A549 (cell line): Measurements from ENCODE around the gene SUSD3. TPM values are rescaled to one million over a fixed set of nuclear protein-coding genes. Genes with fewer than 3 reads are reported as not detected.

ENCODE experiments used
- ATAC-seq, 2 experiments: fragments of 200-7000 bp in 1 of 2; fragments of >200 bp in 1 of 2; cut with Nextera tagmentation in 1 of 2; cut with Tn5 transposase in 1 of 2; 3 replicates each; pipeline versions ENCODE4 v1.8.0 to v1.9.1; 2018 to 2020; ENCODE audit warnings: mild to moderate bottlenecking in 1 of 2, moderate library complexity in 1 of 2
- CTCF ChIA-PET: fragments of 300-600 bp; sonication (Branson Sonifier 250); formaldehyde crosslinking; extraction: SDS; loops from one replicate; lab custom pipeline; 2021; ENCODE audit warnings: antibody characterized with exemption, inconsistent platforms; lab: Yijun Ruan, JAX
- POLR2A ChIA-PET: fragments of 350-600 bp; formaldehyde crosslinking; extraction: SDS; loops from one replicate; lab custom pipeline; 2021; ENCODE audit warnings: antibody characterized with exemption, inconsistent platforms; lab: Yijun Ruan, JAX
- DNase-seq, 2 experiments: peaks; one replicate each; pipeline versions ENCODE4 v3.0.0 to v3.0.0-alpha.2; 2011 to 2016; ENCODE audit warnings: low read depth in 1 of 2, low spot score in 1 of 2
- FAIRE-seq: peaks from 2 replicates; lab custom pipeline; 2011; peaks lifted over from hg19 to GRCh38; lab: Jason Lieb, UNC
- H3K27ac ChIP-seq, 2 experiments: fragments of >200 bp; sonication (Bioruptor Twin); formaldehyde crosslinking; 3 replicates each; pipeline ENCODE4 v1.5.1; 2016 to 2017
- H3K4me1 ChIP-seq: fragments of >200 bp; sonication (Bioruptor Twin); formaldehyde crosslinking; 3 replicates; pipeline ENCODE4 v1.6.1; 2016
- H3K4me2 ChIP-seq: fragments of >200 bp; sonication (Bioruptor Twin); formaldehyde crosslinking; 3 replicates; pipeline ENCODE4 v1.6.1; 2016
- H3K4me3 ChIP-seq: fragments of >200 bp; sonication (Bioruptor Twin); formaldehyde crosslinking; 3 replicates; pipeline ENCODE4 v1.5.1; 2016
- H3K9me3 ChIP-seq: fragments of >200 bp; sonication (Bioruptor Twin); formaldehyde crosslinking; 3 replicates; pipeline ENCODE4 v1.6.1; 2016
- CHD2 ChIP-seq: fragments of 150-350 bp; IDR thresholded peaks from 2 replicates; pipeline ENCODE4 v1.6.1; 2014; ENCODE audit warnings: low read length; ENCODE audit not compliant: partially characterized antibody
- CHD4 ChIP-seq: fragments of 200-600 bp; sonication (generic); IDR thresholded peaks from 2 replicates; pipeline ENCODE4 v1.6.1; 2016; ENCODE audit warnings: antibody characterized with exemption, mild to moderate bottlenecking, borderline replicate concordance
- EHMT2 ChIP-seq: fragments of 200-600 bp; sonication (generic); IDR thresholded peaks from 2 replicates; pipeline ENCODE4 v1.6.1; 2016; ENCODE audit warnings: antibody characterized with exemption, low read depth, mild to moderate bottlenecking, moderate library complexity
- FOXS1 ChIP-seq: fragments of 250-450 bp; sonication (Bioruptor Pico); IDR thresholded peaks from 2 replicates; pipeline ENCODE4 v1.5.0; 2020; ENCODE audit warnings: mild to moderate bottlenecking, moderate library complexity
- HEYL ChIP-seq: fragments of 250-450 bp; sonication (Bioruptor Pico); IDR thresholded peaks from 2 replicates; pipeline ENCODE4 v1.8.0; 2021; ENCODE audit warnings: mild to moderate bottlenecking, moderate library complexity
- HOXA7 ChIP-seq: fragments of 250-450 bp; sonication (Bioruptor Pico); IDR thresholded peaks from 2 replicates; pipeline ENCODE4 v1.5.0; 2020; ENCODE audit warnings: mild to moderate bottlenecking, moderate library complexity
- JUN ChIP-seq, 2 experiments: fragments of >200 bp; sonication (Bioruptor Twin); formaldehyde crosslinking; IDR thresholded peaks; 2 replicates in 1 of 2; 3 replicates in 1 of 2; pipeline ENCODE4 v1.6.1; 2016 to 2017
- KDM1A ChIP-seq: fragments of 200-600 bp; sonication (generic); IDR thresholded peaks from 2 replicates; pipeline ENCODE4 v1.6.1; 2016; ENCODE audit warnings: low read depth, mild to moderate bottlenecking
- MAZ ChIP-seq: fragments of 150-350 bp; IDR thresholded peaks from 2 replicates; pipeline ENCODE4 v1.6.1; 2014; ENCODE audit warnings: antibody characterized with exemption, low read depth, low read length, borderline replicate concordance
- NPAS2 ChIP-seq: fragments of 250-450 bp; sonication (Bioruptor Pico); IDR thresholded peaks from 2 replicates; pipeline ENCODE4 v1.8.0; 2022; ENCODE audit warnings: mild to moderate bottlenecking, moderate library complexity, borderline replicate concordance
- PHF8 ChIP-seq: fragments of 200-600 bp; sonication (generic); IDR thresholded peaks from 2 replicates; pipeline ENCODE4 v1.6.1; 2016; ENCODE audit warnings: low read depth, mild to moderate bottlenecking, antibody characterized with exemption, moderate library complexity, borderline replicate concordance
- POLR2A ChIP-seq: IDR thresholded peaks from 2 replicates; pipeline ENCODE4 v1.6.1; 2012; ENCODE audit warnings: mild to moderate bottlenecking, low read length
- POLR2AphosphoS2 ChIP-seq: conservative IDR thresholded peaks from 2 replicates; pipeline ENCODE4 v1.6.1; 2012; ENCODE audit warnings: low read length, improper control_type of control experiment, inconsistent platforms
- RARB ChIP-seq: fragments of 250-450 bp; sonication (Bioruptor Pico); IDR thresholded peaks from 2 replicates; pipeline ENCODE4 v1.8.0; 2021; ENCODE audit warnings: mild to moderate bottlenecking, moderate library complexity
- RFX5 ChIP-seq: fragments of 450-650 bp; IDR thresholded peaks from 2 replicates; pipeline ENCODE4 v1.7.1; 2014; ENCODE audit warnings: antibody characterized with exemption, mild to moderate bottlenecking, moderate library complexity
- SREBF2 ChIP-seq: fragments of 450-650 bp; IDR thresholded peaks from 2 replicates; pipeline ENCODE4 v1.6.1; 2014; ENCODE audit warnings: mild to moderate bottlenecking, moderate library complexity
- TFCP2L1 ChIP-seq: fragments of 250-450 bp; sonication (Bioruptor Pico); IDR thresholded peaks from 2 replicates; pipeline ENCODE4 v1.5.0; 2021; ENCODE audit warnings: mild to moderate bottlenecking
- WGBS: methylation state at CpG from one replicate; pipeline ENCODE4 v1.1.6; 2017; ENCODE audit errors: missing lambda C conversion rate; 5-methylcytosine and 5-hydroxymethylcytosine counted together
- polyA plus RNA-seq, 4 experiments: library from polyadenylated mRNA; depleted of rRNA in 3 of 4; stranded (reverse); fragments of >200 nt; fragmentation: RNase III in 1 of 4; extraction: RNeasy Plus Mini Kit Qiagen cat#74134 plus additional on column Dnase treatment in 1 of 4; gene quantifications; 2 replicates in 3 of 4; 3 replicates in 1 of 4; pipeline ENCODE4 v1.2.3, GENCODE V29; 2011 to 2017
- TF ChIP-seq, protein P1 (sequence below): fragments of 250-450 bp; sonication (Bioruptor Pico); IDR thresholded peaks from 2 replicates; pipeline ENCODE4 v1.5.0; 2020; ENCODE audit warnings: low read depth, mild to moderate bottlenecking, moderate library complexity
- TF ChIP-seq, protein P2 (sequence below): fragments of >200 bp; sonication (Bioruptor Twin); formaldehyde crosslinking; IDR thresholded peaks from 3 replicates; pipeline ENCODE4 v1.6.1; 2016
- TF ChIP-seq, protein P3 (sequence below): IDR thresholded peaks from 2 replicates; pipeline ENCODE4 v1.6.1; 2012; ENCODE audit warnings: low read depth, borderline replicate concordance
- TF ChIP-seq, protein P4 (sequence below): IDR thresholded peaks from 2 replicates; pipeline ENCODE4 v1.6.1; 2012
- TF ChIP-seq, protein P5 (sequence below): fragments of 250-450 bp; sonication (Bioruptor Pico); IDR thresholded peaks from 2 replicates; pipeline ENCODE4 v1.5.0; 2021; ENCODE audit warnings: mild to moderate bottlenecking, moderate library complexity, borderline replicate concordance

The SUSD3 gene
- polyA plus RNA-seq, 2 of the 4 experiments (the other 2 are of a cell fraction): 0.27 to 0.34 TPM

DNA sequence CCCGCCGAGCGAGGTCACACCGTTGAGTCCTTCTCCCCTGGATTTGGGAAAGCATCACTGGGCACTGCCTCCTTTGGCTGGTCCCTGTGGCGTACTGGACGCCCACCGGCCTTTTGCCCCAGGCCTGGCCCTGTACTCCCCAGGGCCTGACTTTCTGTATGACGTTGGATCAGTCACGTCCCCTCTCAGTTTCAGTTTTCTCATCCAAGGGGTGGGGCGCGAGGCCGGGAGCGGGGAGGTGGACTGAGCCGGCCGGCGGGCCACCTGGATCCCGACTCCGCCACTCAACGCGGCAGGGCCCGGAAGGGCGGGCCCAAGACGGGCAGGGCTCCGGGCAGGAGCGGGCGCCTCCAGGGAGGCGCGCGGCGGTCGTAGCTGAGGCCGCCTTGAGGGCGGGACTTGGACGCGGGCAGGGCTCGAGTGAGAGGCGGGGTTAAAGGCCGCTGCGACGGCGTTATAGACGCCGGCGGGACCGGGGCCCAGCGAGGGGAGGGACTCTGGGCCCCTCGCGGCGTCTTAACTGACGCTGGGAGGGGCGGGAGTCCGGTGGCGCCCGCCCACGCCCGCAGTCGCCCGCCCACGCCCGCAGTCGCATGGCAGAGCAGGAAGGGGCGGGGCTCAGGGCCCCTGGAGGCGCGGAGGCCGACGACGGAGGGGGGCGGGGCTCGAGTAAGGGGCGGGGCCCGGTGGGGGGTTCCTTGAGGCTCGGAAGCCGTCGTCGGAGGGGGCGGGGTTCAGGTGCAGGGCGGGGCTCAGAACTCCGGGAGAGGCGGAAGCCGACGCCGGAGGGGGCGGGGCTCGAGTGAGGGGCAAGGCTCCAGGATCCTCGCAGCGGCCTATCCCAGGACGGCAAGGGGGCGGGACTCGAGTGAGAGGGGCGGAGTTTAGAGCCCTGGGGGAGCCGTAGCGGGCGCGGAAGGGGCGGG, 37.0 kb downstream of the SUSD3 start (continued):
- TF ChIP-seq, protein P1, sequence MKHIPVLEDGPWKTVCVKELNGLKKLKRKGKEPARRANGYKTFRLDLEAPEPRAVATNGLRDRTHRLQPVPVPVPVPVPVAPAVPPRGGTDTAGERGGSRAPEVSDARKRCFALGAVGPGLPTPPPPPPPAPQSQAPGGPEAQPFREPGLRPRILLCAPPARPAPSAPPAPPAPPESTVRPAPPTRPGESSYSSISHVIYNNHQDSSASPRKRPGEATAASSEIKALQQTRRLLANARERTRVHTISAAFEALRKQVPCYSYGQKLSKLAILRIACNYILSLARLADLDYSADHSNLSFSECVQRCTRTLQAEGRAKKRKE: no peak
- TF ChIP-seq TFCP2L1 (CRISPR knock-in tag) (no peak; the same call in 1 of the 2 replicates), NPAS2 (no peak), JUN (IDR thresholded peaks at IDR 0.05) (peak in 1 of 2 experiments; percentile 60; a peak in 3 of 5 replicates), KDM1A (no peak)
- TF ChIP-seq, protein P2, sequence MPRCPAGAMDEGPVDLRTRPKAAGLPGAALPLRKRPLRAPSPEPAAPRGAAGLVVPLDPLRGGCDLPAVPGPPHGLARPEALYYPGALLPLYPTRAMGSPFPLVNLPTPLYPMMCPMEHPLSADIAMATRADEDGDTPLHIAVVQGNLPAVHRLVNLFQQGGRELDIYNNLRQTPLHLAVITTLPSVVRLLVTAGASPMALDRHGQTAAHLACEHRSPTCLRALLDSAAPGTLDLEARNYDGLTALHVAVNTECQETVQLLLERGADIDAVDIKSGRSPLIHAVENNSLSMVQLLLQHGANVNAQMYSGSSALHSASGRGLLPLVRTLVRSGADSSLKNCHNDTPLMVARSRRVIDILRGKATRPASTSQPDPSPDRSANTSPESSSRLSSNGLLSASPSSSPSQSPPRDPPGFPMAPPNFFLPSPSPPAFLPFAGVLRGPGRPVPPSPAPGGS: 0 out of 3 replicates have a peak, but pooled peaks have one; percentile 28
- TF ChIP-seq, protein P3, sequence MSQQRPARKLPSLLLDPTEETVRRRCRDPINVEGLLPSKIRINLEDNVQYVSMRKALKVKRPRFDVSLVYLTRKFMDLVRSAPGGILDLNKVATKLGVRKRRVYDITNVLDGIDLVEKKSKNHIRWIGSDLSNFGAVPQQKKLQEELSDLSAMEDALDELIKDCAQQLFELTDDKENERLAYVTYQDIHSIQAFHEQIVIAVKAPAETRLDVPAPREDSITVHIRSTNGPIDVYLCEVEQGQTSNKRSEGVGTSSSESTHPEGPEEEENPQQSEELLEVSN: peak; percentile 49; the same call in 1 of the 2 replicates
- TF ChIP-seq, protein P4, sequence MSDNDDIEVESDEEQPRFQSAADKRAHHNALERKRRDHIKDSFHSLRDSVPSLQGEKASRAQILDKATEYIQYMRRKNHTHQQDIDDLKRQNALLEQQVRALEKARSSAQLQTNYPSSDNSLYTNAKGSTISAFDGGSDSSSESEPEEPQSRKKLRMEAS: peak; percentile 70

DNA sequence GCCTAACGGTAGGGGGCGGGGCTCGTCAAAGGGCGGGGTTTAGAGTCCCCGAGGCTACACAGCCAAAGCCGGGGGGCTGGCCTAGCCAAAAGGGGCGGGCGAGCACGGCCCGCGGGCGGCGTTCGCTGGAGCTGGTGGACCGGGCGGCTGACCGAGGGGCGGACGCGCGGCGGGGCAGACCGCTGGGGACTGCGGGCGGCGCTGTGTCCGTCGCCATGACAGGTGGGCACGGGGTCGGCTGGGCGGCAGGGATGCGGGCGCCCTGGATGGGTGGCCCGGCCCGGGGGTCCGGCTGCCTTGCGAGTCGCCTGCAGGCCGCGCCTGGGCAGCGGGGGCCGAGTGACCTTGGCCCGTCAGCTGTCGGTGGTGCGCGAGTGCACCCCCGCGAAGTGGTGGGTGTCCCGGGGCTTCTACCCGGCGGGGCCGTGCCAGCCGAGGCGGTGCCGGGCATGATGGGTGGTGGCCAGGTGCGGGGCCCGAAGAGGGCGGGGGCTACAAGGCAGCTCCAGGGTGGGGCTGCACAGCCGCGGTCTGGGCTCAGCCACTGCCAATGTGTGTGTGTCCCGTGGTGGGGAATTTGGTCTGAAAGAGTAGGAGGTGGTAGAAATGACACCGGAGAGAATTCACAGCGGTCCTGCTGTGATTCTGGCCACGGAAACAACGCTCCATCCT, 37.8 kb downstream of the SUSD3 start, which contains the start of gene CARD19:
CARD19 (plus strand) TSS at position 87 of the 672 bp plus-strand sequence; CDS start at position 216, 129 bp downstream.
- peak within 1 kb of the TSS; percentile 99 for H3K27ac ChIP-seq
- FAIRE-seq (no peak), ATAC-seq (peak; percentile 31 to 32; a peak in 5 of 6 replicates), DNase-seq (peak; percentile 42 to 55)
- ChIA-PET POLR2A (interaction anchor here (2.1 kb wide), 1 partner anchor 23 kb away, joined by 12 read pairs; no protein-coding TSS in a partner anchor), CTCF (interaction anchor here (0.6 to 4.4 kb wide), 5 partner anchors 9 to 93 kb away, joined by 3 to 47 read pairs (median 3); no protein-coding TSS in a partner anchor)
- under 1% methylated on average over 41 of the region's 65 CpGs for WGBS
- H3K4me2 ChIP-seq: peak within 1 kb of the TSS; percentile 99
- TF ChIP-seq, protein P5, sequence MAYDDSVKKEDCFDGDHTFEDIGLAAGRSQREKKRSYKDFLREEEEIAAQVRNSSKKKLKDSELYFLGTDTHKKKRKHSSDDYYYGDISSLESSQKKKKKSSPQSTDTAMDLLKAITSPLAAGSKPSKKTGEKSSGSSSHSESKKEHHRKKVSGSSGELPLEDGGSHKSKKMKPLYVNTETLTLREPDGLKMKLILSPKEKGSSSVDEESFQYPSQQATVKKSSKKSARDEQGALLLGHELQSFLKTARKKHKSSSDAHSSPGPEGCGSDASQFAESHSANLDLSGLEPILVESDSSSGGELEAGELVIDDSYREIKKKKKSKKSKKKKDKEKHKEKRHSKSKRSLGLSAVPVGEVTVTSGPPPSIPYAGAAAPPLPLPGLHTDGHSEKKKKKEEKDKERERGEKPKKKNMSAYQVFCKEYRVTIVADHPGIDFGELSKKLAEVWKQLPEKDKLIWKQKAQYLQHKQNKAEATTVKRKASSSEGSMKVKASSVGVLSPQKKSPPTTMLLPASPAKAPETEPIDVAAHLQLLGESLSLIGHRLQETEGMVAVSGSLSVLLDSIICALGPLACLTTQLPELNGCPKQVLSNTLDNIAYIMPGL: no peak
- no peak for TF ChIP-seq RFX5
- TF ChIP-seq POLR2A: peak; percentile 60
- peak in 1 of 2 experiments; percentile 43; a peak in 2 of 5 replicates for TF ChIP-seq JUN (IDR thresholded peaks at IDR 0.05)
- TF ChIP-seq HOXA7 (CRISPR knock-in tag): no peak
- TF ChIP-seq TFCP2L1 (CRISPR knock-in tag): no peak
- TF ChIP-seq MAZ: no peak
- TF ChIP-seq POLR2AphosphoS2: no peak
- peak; percentile 67; the same call in 1 of the 2 replicates for TF ChIP-seq PHF8
- no peak for TF ChIP-seq CHD4
- TF ChIP-seq SREBF2: no peak
- no peak for TF ChIP-seq FOXS1 (CRISPR knock-in tag)
- TF ChIP-seq HEYL (CRISPR knock-in tag): no peak
- TF ChIP-seq EHMT2: no peak
- TF ChIP-seq CHD2: no peak
- TF ChIP-seq, protein P1: no peak
- no peak for TF ChIP-seq RARB (CRISPR knock-in tag)
- H3K4me3 ChIP-seq: peak within 1 kb of the TSS; percentile 88
- peaks cover 58% of the 10 kb centered on the region for H3K4me1 ChIP-seq
- H3K9me3 ChIP-seq: no peaks in the 10 kb centered on the region; the same call in 2 of the 3 replicates
